GM23338 (cell line): ENCODE results near the gene CEP192.

ENCODE experiments used
- CREB1 ChIP-seq: fragments of 250-450 bp; sonication (Bioruptor Pico); IDR thresholded peaks from 2 replicates; pipeline ENCODE4 v1.5.0; 2020; ENCODE audit warnings: low read depth, mild to moderate bottlenecking, moderate library complexity
- EZH2 ChIP-seq: fragments of 200-600 bp; sonication (generic); IDR thresholded peaks from one replicate; pipeline ENCODE4 v1.8.0; 2017; ENCODE audit warnings: antibody characterized with exemption, mild to moderate bottlenecking, low read depth; ENCODE audit not compliant: unreplicated experiment
- POLR2AphosphoS5 ChIP-seq: IDR thresholded peaks from 2 replicates; pipeline ENCODE4 v1.6.1; 2016; ENCODE audit warnings: antibody characterized with exemption, low read depth
- TF ChIP-seq, protein P1 (sequence below), 2 experiments: fragments of 200-600 bp in 1 of 2; sonication (generic) in 1 of 2; conservative IDR thresholded peaks; 2 replicates each; pipeline versions ENCODE4 v1.5.1 to v1.6.1; 2016 to 2017; ENCODE audit warnings: antibody characterized with exemption in 2 of 2, low read depth in 2 of 2, mild to moderate bottlenecking in 2 of 2, moderate library complexity in 1 of 2
- TF ChIP-seq, protein P2 (sequence below): IDR thresholded peaks from one replicate; pipeline ENCODE4 v1.6.1; 2018; ENCODE audit warnings: antibody characterized with exemption; ENCODE audit not compliant: unreplicated experiment
- TF ChIP-seq, protein P3 (sequence below): IDR thresholded peaks from 2 replicates; pipeline ENCODE4 v1.6.1; 2016; ENCODE audit warnings: antibody characterized with exemption

DNA sequence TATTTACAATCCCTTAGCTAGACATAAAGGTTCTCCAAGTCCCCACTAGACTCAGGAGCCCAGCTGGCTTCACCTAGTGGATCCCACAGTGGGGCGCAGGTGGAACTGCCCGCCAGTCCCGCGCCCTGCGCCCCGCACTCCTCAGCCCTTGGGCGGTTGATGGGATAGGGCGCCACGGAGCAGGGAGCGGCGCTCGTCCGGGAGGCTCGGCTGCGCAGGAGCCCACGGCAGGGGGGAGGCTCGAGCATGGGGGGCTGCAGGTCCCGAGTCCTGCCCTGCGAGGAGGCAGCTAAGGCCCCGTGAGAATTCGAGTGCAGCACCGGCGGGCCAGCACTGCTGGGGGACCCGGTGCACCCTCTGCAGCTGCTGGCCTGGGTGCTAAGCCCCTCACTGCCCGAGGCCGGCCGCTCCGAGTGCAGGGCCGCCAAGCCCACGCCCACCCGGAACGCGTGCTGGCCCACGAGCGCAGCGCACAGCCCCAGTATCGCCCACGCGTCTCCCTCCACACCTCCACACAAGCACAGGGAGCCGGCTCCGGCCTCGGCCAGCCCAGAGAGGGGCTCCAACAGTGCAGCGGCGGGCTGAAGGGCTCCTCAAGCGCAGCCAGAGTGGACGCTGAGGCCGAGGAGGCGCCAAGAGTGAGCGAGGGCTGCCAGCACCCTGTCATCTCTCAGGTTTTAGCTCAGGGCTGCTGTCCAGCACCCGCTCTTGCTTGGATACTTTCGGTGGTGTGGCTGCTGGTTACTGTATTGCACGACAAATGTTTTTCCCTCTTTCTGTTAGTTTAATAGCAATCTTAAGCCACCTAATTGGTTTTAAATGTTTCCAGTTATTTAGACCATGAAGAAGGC lies 143.6 kb downstream of the CEP192 start:
- TF ChIP-seq, protein P1, sequence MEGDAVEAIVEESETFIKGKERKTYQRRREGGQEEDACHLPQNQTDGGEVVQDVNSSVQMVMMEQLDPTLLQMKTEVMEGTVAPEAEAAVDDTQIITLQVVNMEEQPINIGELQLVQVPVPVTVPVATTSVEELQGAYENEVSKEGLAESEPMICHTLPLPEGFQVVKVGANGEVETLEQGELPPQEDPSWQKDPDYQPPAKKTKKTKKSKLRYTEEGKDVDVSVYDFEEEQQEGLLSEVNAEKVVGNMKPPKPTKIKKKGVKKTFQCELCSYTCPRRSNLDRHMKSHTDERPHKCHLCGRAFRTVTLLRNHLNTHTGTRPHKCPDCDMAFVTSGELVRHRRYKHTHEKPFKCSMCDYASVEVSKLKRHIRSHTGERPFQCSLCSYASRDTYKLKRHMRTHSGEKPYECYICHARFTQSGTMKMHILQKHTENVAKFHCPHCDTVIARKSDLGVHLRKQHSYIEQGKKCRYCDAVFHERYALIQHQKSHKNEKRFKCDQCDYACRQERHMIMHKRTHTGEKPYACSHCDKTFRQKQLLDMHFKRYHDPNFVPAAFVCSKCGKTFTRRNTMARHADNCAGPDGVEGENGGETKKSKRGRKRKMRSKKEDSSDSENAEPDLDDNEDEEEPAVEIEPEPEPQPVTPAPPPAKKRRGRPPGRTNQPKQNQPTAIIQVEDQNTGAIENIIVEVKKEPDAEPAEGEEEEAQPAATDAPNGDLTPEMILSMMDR (conservative IDR thresholded peaks at IDR 0.05; ENCODE audit: low read depth in 2 of 2) = no peak
- TF ChIP-seq, protein P2, sequence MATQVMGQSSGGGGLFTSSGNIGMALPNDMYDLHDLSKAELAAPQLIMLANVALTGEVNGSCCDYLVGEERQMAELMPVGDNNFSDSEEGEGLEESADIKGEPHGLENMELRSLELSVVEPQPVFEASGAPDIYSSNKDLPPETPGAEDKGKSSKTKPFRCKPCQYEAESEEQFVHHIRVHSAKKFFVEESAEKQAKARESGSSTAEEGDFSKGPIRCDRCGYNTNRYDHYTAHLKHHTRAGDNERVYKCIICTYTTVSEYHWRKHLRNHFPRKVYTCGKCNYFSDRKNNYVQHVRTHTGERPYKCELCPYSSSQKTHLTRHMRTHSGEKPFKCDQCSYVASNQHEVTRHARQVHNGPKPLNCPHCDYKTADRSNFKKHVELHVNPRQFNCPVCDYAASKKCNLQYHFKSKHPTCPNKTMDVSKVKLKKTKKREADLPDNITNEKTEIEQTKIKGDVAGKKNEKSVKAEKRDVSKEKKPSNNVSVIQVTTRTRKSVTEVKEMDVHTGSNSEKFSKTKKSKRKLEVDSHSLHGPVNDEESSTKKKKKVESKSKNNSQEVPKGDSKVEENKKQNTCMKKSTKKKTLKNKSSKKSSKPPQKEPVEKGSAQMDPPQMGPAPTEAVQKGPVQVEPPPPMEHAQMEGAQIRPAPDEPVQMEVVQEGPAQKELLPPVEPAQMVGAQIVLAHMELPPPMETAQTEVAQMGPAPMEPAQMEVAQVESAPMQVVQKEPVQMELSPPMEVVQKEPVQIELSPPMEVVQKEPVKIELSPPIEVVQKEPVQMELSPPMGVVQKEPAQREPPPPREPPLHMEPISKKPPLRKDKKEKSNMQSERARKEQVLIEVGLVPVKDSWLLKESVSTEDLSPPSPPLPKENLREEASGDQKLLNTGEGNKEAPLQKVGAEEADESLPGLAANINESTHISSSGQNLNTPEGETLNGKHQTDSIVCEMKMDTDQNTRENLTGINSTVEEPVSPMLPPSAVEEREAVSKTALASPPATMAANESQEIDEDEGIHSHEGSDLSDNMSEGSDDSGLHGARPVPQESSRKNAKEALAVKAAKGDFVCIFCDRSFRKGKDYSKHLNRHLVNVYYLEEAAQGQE = no peak
- TF ChIP-seq EZH2 (no peak), POLR2AphosphoS5 (no peak), CREB1 (CRISPR knock-in tag) (no peak)
- TF ChIP-seq, protein P3, sequence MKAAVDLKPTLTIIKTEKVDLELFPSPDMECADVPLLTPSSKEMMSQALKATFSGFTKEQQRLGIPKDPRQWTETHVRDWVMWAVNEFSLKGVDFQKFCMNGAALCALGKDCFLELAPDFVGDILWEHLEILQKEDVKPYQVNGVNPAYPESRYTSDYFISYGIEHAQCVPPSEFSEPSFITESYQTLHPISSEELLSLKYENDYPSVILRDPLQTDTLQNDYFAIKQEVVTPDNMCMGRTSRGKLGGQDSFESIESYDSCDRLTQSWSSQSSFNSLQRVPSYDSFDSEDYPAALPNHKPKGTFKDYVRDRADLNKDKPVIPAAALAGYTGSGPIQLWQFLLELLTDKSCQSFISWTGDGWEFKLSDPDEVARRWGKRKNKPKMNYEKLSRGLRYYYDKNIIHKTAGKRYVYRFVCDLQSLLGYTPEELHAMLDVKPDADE = no peak
